ENCODE results near the gene DHH.

- TF ChIP-seq CTCF (IDR thresholded peaks at IDR 0.05; ENCODE audit: insufficient read depth, low read length, poor library complexity, severe bottlenecking): no peak
- no peak for TF ChIP-seq EZH2phosphoT487 (conservative IDR thresholded peaks at IDR 0.05; ENCODE audit: low read length)
These were observed 56.7 kb downstream of the DHH start for GRCh38 chr12:49037947-49038237.
